ENCODE data around the gene CCDC83. TPM values are rescaled to one million over a fixed set of nuclear protein-coding genes. Genes with fewer than 3 reads are reported as not detected.
"Not testable (repeated sequence)": the region's sequence is repeated elsewhere in the genome, so short reads cannot be mapped to it uniquely, and the experiment has no call there.

CCDC83 gene
- total and polyA plus RNA-seq, 12 donors: not detected

DNA sequence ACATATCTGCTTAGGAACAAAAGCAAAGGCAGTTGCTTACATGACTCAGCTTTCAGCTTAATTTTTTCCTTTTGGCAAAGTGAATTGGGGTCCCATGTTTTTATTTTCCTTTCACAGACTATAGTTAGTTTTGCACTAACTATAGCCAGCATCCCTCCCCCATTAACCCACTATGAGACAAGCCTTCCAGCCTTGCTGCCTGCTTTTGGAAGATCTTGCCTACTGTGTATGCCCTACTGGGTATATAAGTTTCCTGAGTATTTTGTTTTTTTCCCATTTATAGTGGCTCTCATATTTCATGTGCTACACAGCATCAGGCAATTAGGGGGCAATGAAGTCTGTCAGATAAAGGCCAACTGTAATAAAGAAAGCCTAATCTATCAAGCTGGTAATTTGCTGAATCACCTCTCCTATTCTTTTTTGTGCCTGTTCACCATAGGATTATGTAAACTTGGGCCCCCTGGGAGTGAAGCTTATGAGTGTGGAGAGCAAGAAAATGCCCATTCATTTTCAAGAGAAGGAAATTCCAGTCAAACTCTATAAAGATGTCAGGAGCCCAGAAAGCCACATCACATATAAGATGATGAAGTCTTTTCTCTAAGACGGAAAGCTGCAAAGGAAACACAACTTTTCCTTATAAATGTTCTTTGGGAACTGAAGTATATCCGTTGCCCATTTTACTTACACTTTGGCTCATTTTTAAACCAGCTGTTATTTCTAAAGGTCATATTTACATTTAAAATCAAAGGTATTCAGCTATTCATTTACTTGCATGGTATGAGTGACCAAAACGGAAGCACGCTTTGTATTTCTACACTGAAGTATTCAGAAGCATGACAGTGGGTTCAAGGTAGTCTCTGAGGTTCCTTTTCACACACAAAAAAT lies 64.0 kb downstream of the CCDC83 start:
- intact Hi-C loops (cut with DNase I): no loop called here

DNA sequence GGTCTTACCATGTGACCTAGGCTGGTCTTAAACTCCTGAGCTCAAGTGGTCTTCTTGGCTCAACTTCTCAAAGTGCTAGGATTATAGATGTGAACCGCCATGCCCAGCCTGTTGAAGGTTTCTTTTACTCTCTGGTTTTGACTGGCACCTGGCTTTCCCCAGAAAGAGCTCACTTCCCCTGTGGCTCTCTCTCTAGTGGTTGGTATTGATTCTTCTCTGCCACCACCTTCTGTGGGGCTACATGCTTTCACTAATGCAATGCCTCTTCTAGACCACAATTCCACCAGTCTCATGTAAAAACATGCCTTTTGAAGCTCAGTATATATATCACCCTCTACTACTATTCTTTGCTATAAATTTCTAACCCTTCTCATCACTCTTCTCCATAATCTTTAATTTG lies 67.2 kb downstream of the CCDC83 start:
- TF ChIP-seq, protein P1, sequence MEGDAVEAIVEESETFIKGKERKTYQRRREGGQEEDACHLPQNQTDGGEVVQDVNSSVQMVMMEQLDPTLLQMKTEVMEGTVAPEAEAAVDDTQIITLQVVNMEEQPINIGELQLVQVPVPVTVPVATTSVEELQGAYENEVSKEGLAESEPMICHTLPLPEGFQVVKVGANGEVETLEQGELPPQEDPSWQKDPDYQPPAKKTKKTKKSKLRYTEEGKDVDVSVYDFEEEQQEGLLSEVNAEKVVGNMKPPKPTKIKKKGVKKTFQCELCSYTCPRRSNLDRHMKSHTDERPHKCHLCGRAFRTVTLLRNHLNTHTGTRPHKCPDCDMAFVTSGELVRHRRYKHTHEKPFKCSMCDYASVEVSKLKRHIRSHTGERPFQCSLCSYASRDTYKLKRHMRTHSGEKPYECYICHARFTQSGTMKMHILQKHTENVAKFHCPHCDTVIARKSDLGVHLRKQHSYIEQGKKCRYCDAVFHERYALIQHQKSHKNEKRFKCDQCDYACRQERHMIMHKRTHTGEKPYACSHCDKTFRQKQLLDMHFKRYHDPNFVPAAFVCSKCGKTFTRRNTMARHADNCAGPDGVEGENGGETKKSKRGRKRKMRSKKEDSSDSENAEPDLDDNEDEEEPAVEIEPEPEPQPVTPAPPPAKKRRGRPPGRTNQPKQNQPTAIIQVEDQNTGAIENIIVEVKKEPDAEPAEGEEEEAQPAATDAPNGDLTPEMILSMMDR (IDR thresholded peaks at IDR 0.05): no peak
- intact Hi-C loops (cut with DNase I): no loop called here
- 90 to 100% methylated on average over 1 of the region's 1 CpG for WGBS, 2 donors
- Histone ChIP-seq H3K36me3 (no peaks in the 10 kb centered on the region), H3K4me3 (no peak overlapping the region), H3K27me3 (peaks cover 0 to 11% (median 0%) of the 10 kb centered on the region in 7 donors), H3K4me1 (no peaks in the 10 kb centered on the region), H3K27ac (no peak overlapping the region), H3K9me3 (no peaks in the 10 kb centered on the region)
- no peak for DNase-seq
- ATAC-seq: no peak

More for the DNA sequence above, 64.0 kb downstream of the CCDC83 start:
- peaks cover 0 to 6% (median 0%) of the 10 kb centered on the region in 7 donors for H3K27me3 ChIP-seq
- H3K4me3 ChIP-seq: no peak overlapping the region
- no peak for DNase-seq
- H3K9me3 ChIP-seq: peaks cover 0 to 10% (median 0%) of the 10 kb centered on the region in 11 donors
- H3K36me3 ChIP-seq: no peaks in the 10 kb centered on the region
- TF ChIP-seq, protein P1 (IDR thresholded peaks at IDR 0.05): no peak
- no peak overlapping the region for H3K27ac ChIP-seq
- WGBS, 2 donors: 85 to 89% methylated on average over 4 of the region's 4 CpGs
- H3K4me1 ChIP-seq: peaks cover 0 to 2% (median 0%) of the 10 kb centered on the region in 9 donors
- ATAC-seq: no peak

DNA sequence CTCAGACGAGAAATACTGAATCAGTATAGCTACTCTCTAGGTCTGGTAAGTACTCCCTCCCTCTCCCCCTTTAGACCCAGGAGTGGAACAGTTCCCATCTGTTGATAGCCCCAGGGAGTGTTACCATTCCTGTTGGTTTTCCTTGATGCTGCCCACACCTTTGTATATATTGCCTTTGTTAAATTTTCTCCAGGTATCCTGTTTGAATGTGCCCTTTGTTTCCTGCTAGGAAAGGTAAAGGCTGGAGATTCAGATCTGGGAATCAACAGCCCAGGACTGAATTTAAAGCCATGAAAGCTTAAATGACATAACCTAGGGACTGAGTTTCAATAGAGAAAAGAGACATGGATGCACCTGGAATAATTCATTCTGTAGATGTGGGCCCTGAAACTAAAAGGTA lies 68.3 kb downstream of the CCDC83 start:
- intact Hi-C loops (cut with DNase I): no loop called here
- no peaks in the 10 kb centered on the region for H3K9me3 ChIP-seq
- H3K27ac ChIP-seq: no peak overlapping the region
- H3K36me3 ChIP-seq: no peaks in the 10 kb centered on the region
- no peak for ATAC-seq
- H3K4me3 ChIP-seq: no peak overlapping the region
- no peak for DNase-seq
- peaks cover 0 to 11% (median 0%) of the 10 kb centered on the region in 7 donors for H3K27me3 ChIP-seq
- 85 to 93% methylated on average over 1 of the region's 1 CpG for WGBS, 2 donors
- no peaks in the 10 kb centered on the region for H3K4me1 ChIP-seq
- TF ChIP-seq, protein P1 (IDR thresholded peaks at IDR 0.05): no peak

DNA sequence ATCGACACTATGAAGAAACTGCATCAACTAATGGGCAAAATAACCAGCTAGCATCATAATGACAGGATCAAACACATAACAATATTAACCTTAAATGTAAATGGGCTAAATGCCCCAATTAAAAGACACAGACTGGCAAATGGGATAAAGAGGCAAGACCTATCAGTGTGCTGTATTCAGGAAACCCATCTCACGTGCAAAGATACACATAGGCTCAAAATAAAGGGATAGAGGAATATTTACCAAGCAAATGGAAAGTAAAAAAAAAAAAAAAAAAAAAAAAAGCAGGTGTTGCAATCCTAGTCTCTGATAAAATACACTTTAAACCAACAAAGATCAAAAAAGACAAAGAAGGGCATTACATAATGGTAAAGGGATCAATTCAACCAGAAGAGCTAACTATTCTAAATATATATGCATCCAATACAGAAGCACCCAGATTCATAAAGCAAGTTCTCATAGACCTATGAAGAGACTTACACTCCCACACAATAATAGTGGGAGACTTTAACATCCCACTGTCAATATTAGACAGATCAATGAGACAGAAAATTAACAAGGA lies 71.6 kb downstream of the CCDC83 start:
- H3K4me1 ChIP-seq; H3K36me3 ChIP-seq; H3K27ac ChIP-seq; DNase-seq; intact Hi-C loops (cut with DNase I); ATAC-seq; H3K4me3 ChIP-seq: not testable (repeated sequence)
- 71 to 80% methylated on average over 2 of the region's 2 CpGs for WGBS, 2 donors
- Histone ChIP-seq H3K9me3 (peaks cover 0 to 15% (median 0%) of the 10 kb centered on the region in 11 donors), H3K27me3 (peaks cover 0 to 11% (median 0%) of the 10 kb centered on the region in 7 donors)
